Stimulated activated CD4-positive, alpha-beta T cell treated with anti-CD3 and anti-CD28 coated beads, Interleukin-15, amount 100 ng/mL, for 24 hours (primary cell): ENCODE results near the gene P2RY12.

ENCODE experiments used
- DNase-seq: peaks from one replicate; pipeline ENCODE4 v3.0.0-alpha.2; 2020

Gene P2RY12

GRCh38 chr3:151305060-151305774, 79.3 kb downstream of the P2RY12 start:
- peak; percentile 53 for DNase-seq

- peak; percentile 46 for DNase-seq
Measured at GRCh38 chr3:151303751-151304150, 80.8 kb downstream of the P2RY12 start.

- DNase-seq, result no peak
Measured at GRCh38 chr3:151301787-151302186, 82.8 kb downstream of the P2RY12 start.

GRCh38 chr3:151300539-151300938, 84.0 kb downstream of the P2RY12 start:
- DNase-seq, result no peak

GRCh38 chr3:151299006-151299405, 85.5 kb downstream of the P2RY12 start:
- DNase-seq, result no peak

- DNase-seq, result no peak
Measured at GRCh38 chr3:151297429-151297828, 87.1 kb downstream of the P2RY12 start.

GRCh38 chr3:151296226-151296625, 88.3 kb downstream of the P2RY12 start:
- no peak for DNase-seq

GRCh38 chr3:151293127-151293526, 91.4 kb downstream of the P2RY12 start:
- no peak for DNase-seq

GRCh38 chr3:151290673-151291072, 93.9 kb downstream of the P2RY12 start:
- no peak for DNase-seq

GRCh38 chr3:151289445-151289844, 95.1 kb downstream of the P2RY12 start:
- no peak for DNase-seq
